ENCODE data around the gene DPY30.

DNA sequence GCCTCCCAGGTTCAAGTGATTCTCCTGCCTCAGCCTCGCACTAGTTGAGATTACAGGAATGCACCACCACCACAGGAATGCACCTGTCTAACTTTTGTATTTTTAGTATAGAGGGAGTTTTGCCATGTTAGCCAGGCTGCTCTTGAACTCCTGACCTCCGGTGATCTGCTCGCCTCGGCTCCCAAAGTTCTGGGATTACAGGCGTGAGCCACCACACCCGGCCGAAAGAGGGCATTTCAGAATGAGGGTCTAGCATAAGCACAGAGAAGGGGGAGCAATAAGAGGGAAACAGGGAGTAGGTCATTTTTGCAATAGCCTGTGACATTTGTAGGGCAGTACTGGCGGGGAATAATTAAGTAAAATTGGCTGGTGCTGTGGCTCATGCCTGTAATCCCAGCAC, 21.8 kb upstream of the DPY30 start:
- TF ChIP-seq, protein P1, sequence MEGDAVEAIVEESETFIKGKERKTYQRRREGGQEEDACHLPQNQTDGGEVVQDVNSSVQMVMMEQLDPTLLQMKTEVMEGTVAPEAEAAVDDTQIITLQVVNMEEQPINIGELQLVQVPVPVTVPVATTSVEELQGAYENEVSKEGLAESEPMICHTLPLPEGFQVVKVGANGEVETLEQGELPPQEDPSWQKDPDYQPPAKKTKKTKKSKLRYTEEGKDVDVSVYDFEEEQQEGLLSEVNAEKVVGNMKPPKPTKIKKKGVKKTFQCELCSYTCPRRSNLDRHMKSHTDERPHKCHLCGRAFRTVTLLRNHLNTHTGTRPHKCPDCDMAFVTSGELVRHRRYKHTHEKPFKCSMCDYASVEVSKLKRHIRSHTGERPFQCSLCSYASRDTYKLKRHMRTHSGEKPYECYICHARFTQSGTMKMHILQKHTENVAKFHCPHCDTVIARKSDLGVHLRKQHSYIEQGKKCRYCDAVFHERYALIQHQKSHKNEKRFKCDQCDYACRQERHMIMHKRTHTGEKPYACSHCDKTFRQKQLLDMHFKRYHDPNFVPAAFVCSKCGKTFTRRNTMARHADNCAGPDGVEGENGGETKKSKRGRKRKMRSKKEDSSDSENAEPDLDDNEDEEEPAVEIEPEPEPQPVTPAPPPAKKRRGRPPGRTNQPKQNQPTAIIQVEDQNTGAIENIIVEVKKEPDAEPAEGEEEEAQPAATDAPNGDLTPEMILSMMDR (IDR thresholded peaks at IDR 0.05), result no peak
- TF ChIP-seq POLR2A (IDR thresholded peaks at IDR 0.05), result no peak

Data from testis (tissue), 2 donors.